ENCODE results near the gene FDX1. TPM values are rescaled to one million over a fixed set of nuclear protein-coding genes. Genes with fewer than 3 reads are reported as not detected.

The FDX1 gene
- total RNA-seq, 2 donors from 2014 or later: 12.8 to 21.2 TPM

- Histone ChIP-seq H3K4me1 (replicated peaks) (no peaks in the 10 kb centered on the region), H3K36me3 (no peaks in the 10 kb centered on the region), H3K27ac (no peak overlapping the region), H3K4me3 (no peak overlapping the region), H3K9me3 (no peaks in the 10 kb centered on the region), H3K27me3 (replicated peaks; ENCODE audit: insufficient read depth) (no peaks in the 10 kb centered on the region)
- intact Hi-C loops (cut with DNase I): no loop called here
- TF ChIP-seq POLR2A (IDR thresholded peaks at IDR 0.05) (no peak), POLR2AphosphoS5 (IDR thresholded peaks at IDR 0.05) (no peak), CTCF (IDR thresholded peaks at IDR 0.05) (no peak)
- 88% methylated on average over 7 of the region's 7 CpGs for WGBS
- DNase-seq (ENCODE audit: low spot score): no peak
Measured at GRCh38 chr11:110473706-110474105, 44.0 kb downstream of the FDX1 start.

GRCh38 chr11:110474578-110474977 is 44.8 kb downstream of the FDX1 start:
- intact Hi-C loops (cut with DNase I): no loop called here
- DNase-seq (ENCODE audit: low spot score): no peak

GRCh38 chr11:110475671-110476070 is 45.9 kb downstream of the FDX1 start:
- intact Hi-C loops (cut with DNase I): no loop called here
- H3K36me3 ChIP-seq: no peaks in the 10 kb centered on the region
- no peaks in the 10 kb centered on the region for H3K4me1 ChIP-seq (replicated peaks)
- H3K4me3 ChIP-seq: no peak overlapping the region
- no peaks in the 10 kb centered on the region for H3K27me3 ChIP-seq (replicated peaks; ENCODE audit: insufficient read depth)
- no peak for TF ChIP-seq POLR2AphosphoS5 (IDR thresholded peaks at IDR 0.05)
- TF ChIP-seq CTCF (IDR thresholded peaks at IDR 0.05): no peak
- no peak for TF ChIP-seq POLR2A (IDR thresholded peaks at IDR 0.05)
- no peaks in the 10 kb centered on the region for H3K9me3 ChIP-seq
- WGBS: 72% methylated on average over 1 of the region's 1 CpG
- DNase-seq (ENCODE audit: low spot score): no peak
- H3K27ac ChIP-seq: no peak overlapping the region

More at GRCh38 chr11:110474578-110474977, 44.8 kb downstream of the FDX1 start:
- TF ChIP-seq POLR2A (IDR thresholded peaks at IDR 0.05) (no peak), CTCF (IDR thresholded peaks at IDR 0.05) (no peak), POLR2AphosphoS5 (IDR thresholded peaks at IDR 0.05) (no peak)
- H3K9me3 ChIP-seq: no peaks in the 10 kb centered on the region
- H3K27ac ChIP-seq: no peak overlapping the region
- no peaks in the 10 kb centered on the region for H3K36me3 ChIP-seq
- H3K27me3 ChIP-seq (replicated peaks; ENCODE audit: insufficient read depth): no peaks in the 10 kb centered on the region
- no peaks in the 10 kb centered on the region for H3K4me1 ChIP-seq (replicated peaks)
- H3K4me3 ChIP-seq: no peak overlapping the region
- 96% methylated on average over 1 of the region's 1 CpG for WGBS

GRCh38 chr11:110478410-110478809 is 48.7 kb downstream of the FDX1 start:
- Histone ChIP-seq H3K9me3 (no peaks in the 10 kb centered on the region), H3K27me3 (replicated peaks; ENCODE audit: insufficient read depth) (no peaks in the 10 kb centered on the region), H3K4me3 (no peak overlapping the region), H3K36me3 (no peaks in the 10 kb centered on the region), H3K27ac (no peak overlapping the region), H3K4me1 (replicated peaks) (no peaks in the 10 kb centered on the region)
- TF ChIP-seq POLR2AphosphoS5 (IDR thresholded peaks at IDR 0.05): no peak
- no peak for TF ChIP-seq CTCF (IDR thresholded peaks at IDR 0.05)
- no peak for TF ChIP-seq POLR2A (IDR thresholded peaks at IDR 0.05)
- 73% methylated on average over 12 of the region's 12 CpGs for WGBS
- no peak for DNase-seq (ENCODE audit: low spot score)
- intact Hi-C loops (cut with DNase I): no loop called here
